ENCODE data around the gene NELFA. TPM values are rescaled to one million over a fixed set of nuclear protein-coding genes. Genes with fewer than 3 reads are reported as not detected.

NELFA gene
- total and polyA plus RNA-seq, 5 donors from 2014 or later, result 20.2 to 50.7 (median 28.0) TPM

DNA sequence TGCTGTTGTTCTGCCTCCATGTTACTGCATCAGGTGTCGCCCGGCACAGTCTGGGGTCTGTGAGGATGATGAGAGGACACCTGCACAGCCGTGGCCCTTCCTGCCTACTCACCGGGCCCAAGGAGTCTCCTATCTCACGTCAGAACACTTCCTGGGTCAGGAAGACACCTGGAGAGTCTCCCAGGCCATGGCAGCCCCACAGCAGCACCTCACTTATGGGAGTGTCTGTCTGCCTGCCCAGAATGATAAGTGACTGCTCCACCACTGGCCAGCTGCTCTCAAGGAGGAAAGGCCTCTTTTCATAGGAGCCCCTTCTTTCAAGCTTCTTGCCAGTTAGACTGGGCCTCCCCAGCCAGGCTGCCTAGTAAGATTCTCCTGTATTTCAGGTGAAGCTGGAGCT is 56.1 kb downstream of the NELFA start:
- Mint-ChIP-seq H3K27ac (peak overlapping the region in 1 of 3 donors; percentile 26), H3K4me1 (no peaks in the 10 kb centered on the region), H3K4me3 (no peak overlapping the region), H3K9me3 (no peaks in the 10 kb centered on the region), H3K27me3 (no peaks in the 10 kb centered on the region), H3K36me3 (peaks cover 20% of the 10 kb centered on the region)
- H3K27me3 ChIP-seq (ENCODE audit: control insufficient read depth, insufficient read depth, low read length), result no peaks in the 10 kb centered on the region
- H3K27ac ChIP-seq (ENCODE audit: insufficient read depth, low read length, poor library complexity, severe bottlenecking), result no peak overlapping the region
- no peaks in the 10 kb centered on the region for H3K4me1 ChIP-seq (ENCODE audit: control insufficient read depth, insufficient read depth, low read length, poor library complexity, severe bottlenecking)
- H3K36me3 ChIP-seq (ENCODE audit: control insufficient read depth, insufficient read depth, low read length), result peaks cover 51% of the 10 kb centered on the region
- H3K9me3 ChIP-seq (ENCODE audit: control insufficient read depth in 2 of 2, low read length in 2 of 2), result no peaks in the 10 kb centered on the region
- no peak for ATAC-seq (ENCODE audit: low read depth in 2 of 2)
- H3K4me3 ChIP-seq (ENCODE audit: low read depth, low read length), result no peak overlapping the region
- DNase-seq, result no peak

DNA sequence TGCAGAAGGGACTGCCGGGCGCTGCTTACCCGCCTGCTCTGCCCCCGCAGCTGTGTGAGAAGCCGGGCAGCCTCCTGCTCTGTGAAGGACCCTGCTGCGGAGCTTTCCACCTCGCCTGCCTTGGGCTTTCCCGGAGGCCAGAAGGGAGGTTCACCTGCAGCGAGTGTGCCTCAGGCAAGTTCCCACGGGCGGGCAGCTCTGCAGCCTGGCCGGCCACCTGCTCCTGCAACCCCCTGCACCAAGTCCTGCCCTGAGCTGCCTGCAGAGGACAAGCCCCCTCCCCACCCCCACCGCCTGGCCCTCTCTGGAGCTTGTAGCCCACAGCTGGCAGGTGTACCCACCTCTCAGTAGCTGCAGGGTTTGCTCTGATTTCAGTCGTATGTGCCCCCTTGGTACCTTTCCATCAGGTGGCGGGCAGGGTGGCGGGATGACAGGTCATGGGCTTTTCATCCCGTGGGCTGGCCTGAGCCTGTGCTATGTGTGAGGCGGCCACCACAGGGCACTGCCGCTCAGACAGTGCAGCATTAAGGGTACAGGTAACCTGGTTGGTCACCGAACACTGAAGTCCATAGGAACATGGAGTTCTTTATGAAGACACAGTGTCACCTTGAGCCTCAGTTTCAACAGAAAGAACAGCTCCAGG is 56.6 kb downstream of the NELFA start:
- no peak for ATAC-seq (ENCODE audit: low read depth in 2 of 2)
- Histone ChIP-seq H3K4me1 (ENCODE audit: control insufficient read depth, insufficient read depth, low read length, poor library complexity, severe bottlenecking) (no peaks in the 10 kb centered on the region), H3K36me3 (ENCODE audit: control insufficient read depth, insufficient read depth, low read length) (peaks cover 51% of the 10 kb centered on the region), H3K9me3 (ENCODE audit: control insufficient read depth in 2 of 2, low read length in 2 of 2) (no peaks in the 10 kb centered on the region), H3K4me3 (ENCODE audit: low read depth, low read length) (no peak overlapping the region), H3K27me3 (ENCODE audit: control insufficient read depth, insufficient read depth, low read length) (no peaks in the 10 kb centered on the region), H3K27ac (ENCODE audit: insufficient read depth, low read length, poor library complexity, severe bottlenecking) (no peak overlapping the region)
- Mint-ChIP-seq H3K9me3 (no peaks in the 10 kb centered on the region), H3K4me3 (no peak overlapping the region), H3K27ac (no peak overlapping the region), H3K27me3 (no peaks in the 10 kb centered on the region), H3K4me1 (no peaks in the 10 kb centered on the region), H3K36me3 (peaks cover 20% of the 10 kb centered on the region)
- no peak for DNase-seq

GRCh38 chr4:1950369-1950768 is 58.4 kb downstream of the NELFA start:
- Mint-ChIP-seq H3K27me3 (no peaks in the 10 kb centered on the region), H3K27ac (no peak overlapping the region), H3K4me1 (no peaks in the 10 kb centered on the region), H3K36me3 (peaks cover 13% of the 10 kb centered on the region), H3K9me3 (no peaks in the 10 kb centered on the region), H3K4me3 (no peak overlapping the region)
- Histone ChIP-seq H3K4me3 (ENCODE audit: low read depth, low read length) (no peak overlapping the region), H3K9me3 (ENCODE audit: control insufficient read depth in 2 of 2, low read length in 2 of 2) (no peaks in the 10 kb centered on the region), H3K27me3 (ENCODE audit: control insufficient read depth, insufficient read depth, low read length) (no peaks in the 10 kb centered on the region), H3K27ac (ENCODE audit: insufficient read depth, low read length, poor library complexity, severe bottlenecking) (no peak overlapping the region), H3K4me1 (ENCODE audit: control insufficient read depth, insufficient read depth, low read length, poor library complexity, severe bottlenecking) (no peaks in the 10 kb centered on the region), H3K36me3 (ENCODE audit: control insufficient read depth, insufficient read depth, low read length) (peaks cover 46% of the 10 kb centered on the region)
- ATAC-seq (ENCODE audit: low read depth in 2 of 2) (no peak), DNase-seq (no peak)

GRCh38 chr4:1948892-1949436 is 59.8 kb downstream of the NELFA start:
- H3K4me1 ChIP-seq (ENCODE audit: control insufficient read depth, insufficient read depth, low read length, poor library complexity, severe bottlenecking), result no peaks in the 10 kb centered on the region
- no peak for ATAC-seq (ENCODE audit: low read depth in 2 of 2)
- no peaks in the 10 kb centered on the region for H3K4me1 Mint-ChIP-seq
- H3K9me3 ChIP-seq (ENCODE audit: control insufficient read depth in 2 of 2, low read length in 2 of 2), result no peaks in the 10 kb centered on the region
- H3K27me3 ChIP-seq (ENCODE audit: control insufficient read depth, insufficient read depth, low read length), result no peaks in the 10 kb centered on the region
- H3K36me3 ChIP-seq (ENCODE audit: control insufficient read depth, insufficient read depth, low read length), result peaks cover 37% of the 10 kb centered on the region
- H3K27ac Mint-ChIP-seq, result peak overlapping the region in 1 of 3 donors; percentile 23
- H3K9me3 Mint-ChIP-seq, result no peaks in the 10 kb centered on the region
- H3K4me3 ChIP-seq (ENCODE audit: low read depth, low read length), result no peak overlapping the region
- no peak overlapping the region for H3K27ac ChIP-seq (ENCODE audit: insufficient read depth, low read length, poor library complexity, severe bottlenecking)
- H3K36me3 Mint-ChIP-seq, result peaks cover 13% of the 10 kb centered on the region
- no peak for DNase-seq
- no peak overlapping the region for H3K4me3 Mint-ChIP-seq
- H3K27me3 Mint-ChIP-seq, result no peaks in the 10 kb centered on the region

DNA sequence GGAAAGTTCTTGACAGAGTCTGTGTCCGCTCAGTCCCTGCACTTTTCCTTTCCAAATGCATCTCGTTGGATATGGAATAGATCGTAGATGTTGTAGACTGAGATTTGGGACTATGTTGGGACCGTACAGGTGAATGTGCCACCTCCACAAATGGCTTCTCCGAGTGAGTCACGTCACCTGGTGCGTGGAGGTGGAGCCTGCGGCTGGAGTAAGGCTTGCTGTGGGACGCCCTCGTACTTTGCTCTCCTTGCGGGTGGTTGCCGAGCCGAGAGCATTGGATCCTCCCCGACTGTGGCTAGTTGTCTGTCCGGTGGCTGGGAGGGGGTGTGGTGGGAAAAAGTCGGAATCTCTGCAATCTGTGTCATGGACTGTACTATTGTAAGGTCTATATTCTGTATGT is 60.5 kb downstream of the NELFA start:
- DNase-seq, result no peak
- ATAC-seq (ENCODE audit: low read depth in 2 of 2), result no peak
- H3K27ac Mint-ChIP-seq, result peak overlapping the region in 2 of 3 donors; percentile 17 to 86
- Histone ChIP-seq H3K4me1 (ENCODE audit: control insufficient read depth, insufficient read depth, low read length, poor library complexity, severe bottlenecking) (no peaks in the 10 kb centered on the region), H3K4me3 (ENCODE audit: low read depth, low read length) (no peak overlapping the region), H3K9me3 (ENCODE audit: control insufficient read depth in 2 of 2, low read length in 2 of 2) (no peaks in the 10 kb centered on the region), H3K27me3 (ENCODE audit: control insufficient read depth, insufficient read depth, low read length) (no peaks in the 10 kb centered on the region), H3K36me3 (ENCODE audit: control insufficient read depth, insufficient read depth, low read length) (peaks cover 35% of the 10 kb centered on the region), H3K27ac (ENCODE audit: insufficient read depth, low read length, poor library complexity, severe bottlenecking) (no peak overlapping the region)
- H3K4me3 Mint-ChIP-seq, result no peak overlapping the region
- H3K27me3 Mint-ChIP-seq, result no peaks in the 10 kb centered on the region
- peaks cover 13% of the 10 kb centered on the region for H3K36me3 Mint-ChIP-seq
- no peaks in the 10 kb centered on the region for H3K4me1 Mint-ChIP-seq
- H3K9me3 Mint-ChIP-seq, result no peaks in the 10 kb centered on the region

DNA sequence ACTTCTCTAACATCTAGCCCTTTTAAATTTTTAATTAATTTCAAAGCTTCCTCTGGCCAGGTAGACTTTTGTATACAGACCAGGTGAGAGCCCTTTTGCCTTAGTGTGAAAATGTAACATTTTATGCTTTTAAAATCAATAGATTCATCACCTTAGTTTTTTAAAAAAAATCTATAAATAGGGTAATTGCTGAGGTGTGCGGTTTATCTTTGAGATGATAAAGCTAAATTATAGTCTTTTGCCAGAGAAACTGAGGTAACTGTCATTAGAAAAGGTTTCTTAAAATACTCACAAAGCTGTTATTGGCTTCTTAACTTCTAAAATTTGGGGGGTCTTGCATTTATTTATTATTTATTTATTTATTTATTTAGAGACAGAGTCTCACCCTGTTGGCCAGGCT is 62.9 kb downstream of the NELFA start:
- no peaks in the 10 kb centered on the region for H3K9me3 Mint-ChIP-seq
- no peaks in the 10 kb centered on the region for H3K4me1 Mint-ChIP-seq
- Histone ChIP-seq H3K36me3 (ENCODE audit: control insufficient read depth, insufficient read depth, low read length) (peaks cover 37% of the 10 kb centered on the region), H3K4me3 (ENCODE audit: low read depth, low read length) (no peak overlapping the region), H3K9me3 (ENCODE audit: control insufficient read depth in 2 of 2, low read length in 2 of 2) (no peaks in the 10 kb centered on the region), H3K4me1 (ENCODE audit: control insufficient read depth, insufficient read depth, low read length, poor library complexity, severe bottlenecking) (no peaks in the 10 kb centered on the region), H3K27ac (ENCODE audit: insufficient read depth, low read length, poor library complexity, severe bottlenecking) (no peak overlapping the region), H3K27me3 (ENCODE audit: control insufficient read depth, insufficient read depth, low read length) (no peaks in the 10 kb centered on the region)
- no peaks in the 10 kb centered on the region for H3K27me3 Mint-ChIP-seq
- peaks cover 19% of the 10 kb centered on the region for H3K36me3 Mint-ChIP-seq
- ATAC-seq (ENCODE audit: low read depth in 2 of 2) (no peak), DNase-seq (no peak)
- H3K4me3 Mint-ChIP-seq, result no peak overlapping the region
- no peak overlapping the region for H3K27ac Mint-ChIP-seq

GRCh38 chr4:1945124-1945895 is 63.5 kb downstream of the NELFA start:
- Mint-ChIP-seq H3K27ac (no peak overlapping the region), H3K27me3 (no peaks in the 10 kb centered on the region), H3K4me1 (no peaks in the 10 kb centered on the region), H3K9me3 (no peaks in the 10 kb centered on the region), H3K4me3 (no peak overlapping the region), H3K36me3 (peaks cover 21% of the 10 kb centered on the region)
- DNase-seq, result no peak
- Histone ChIP-seq H3K4me3 (ENCODE audit: low read depth, low read length) (no peak overlapping the region), H3K36me3 (ENCODE audit: control insufficient read depth, insufficient read depth, low read length) (peaks cover 42% of the 10 kb centered on the region), H3K27ac (ENCODE audit: insufficient read depth, low read length, poor library complexity, severe bottlenecking) (no peak overlapping the region), H3K9me3 (ENCODE audit: control insufficient read depth in 2 of 2, low read length in 2 of 2) (no peaks in the 10 kb centered on the region), H3K4me1 (ENCODE audit: control insufficient read depth, insufficient read depth, low read length, poor library complexity, severe bottlenecking) (no peaks in the 10 kb centered on the region), H3K27me3 (ENCODE audit: control insufficient read depth, insufficient read depth, low read length) (no peaks in the 10 kb centered on the region)
- ATAC-seq (ENCODE audit: low read depth in 2 of 2), result no peak

All from CD4-positive, CD25-positive, alpha-beta regulatory T cell (primary cell).